CD4-positive, alpha-beta T cell treated with Interleukin-2 at 100 ng/mL for 4 hours (primary cell): ENCODE results near the gene ITGA6.
A peak's percentile ranks its signal among the peaks of the same experiment; 100 is the strongest.

Experiments
- DNase-seq: peaks from one replicate; pipeline ENCODE4 v3.0.0-alpha.2; 2020; ENCODE audit warnings: low spot score

ITGA6 gene

GRCh38 chr2:172465417-172466334 is 38.3 kb downstream of the ITGA6 start:
- peak; percentile 85 for DNase-seq

DNA sequence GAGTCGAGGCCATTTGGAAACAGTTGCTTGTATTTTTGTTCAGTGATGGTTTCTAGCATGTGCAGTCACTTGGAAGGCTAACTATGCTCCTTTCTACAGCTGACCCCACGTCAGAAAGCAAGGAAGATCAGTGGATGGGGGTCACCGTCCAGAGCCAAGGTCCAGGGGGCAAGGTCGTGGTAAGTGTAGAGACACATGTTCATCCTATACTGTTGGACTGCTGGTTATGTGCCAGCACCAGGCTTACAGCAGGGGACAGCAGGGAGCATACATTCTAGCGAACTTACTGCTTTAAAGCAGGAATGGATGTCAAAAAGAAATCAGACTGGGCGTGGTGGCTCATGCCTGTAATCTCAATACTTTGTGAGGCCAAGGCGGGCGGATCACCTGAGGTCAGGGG is 40.0 kb downstream of the ITGA6 start:
- DNase-seq: no peak

DNA sequence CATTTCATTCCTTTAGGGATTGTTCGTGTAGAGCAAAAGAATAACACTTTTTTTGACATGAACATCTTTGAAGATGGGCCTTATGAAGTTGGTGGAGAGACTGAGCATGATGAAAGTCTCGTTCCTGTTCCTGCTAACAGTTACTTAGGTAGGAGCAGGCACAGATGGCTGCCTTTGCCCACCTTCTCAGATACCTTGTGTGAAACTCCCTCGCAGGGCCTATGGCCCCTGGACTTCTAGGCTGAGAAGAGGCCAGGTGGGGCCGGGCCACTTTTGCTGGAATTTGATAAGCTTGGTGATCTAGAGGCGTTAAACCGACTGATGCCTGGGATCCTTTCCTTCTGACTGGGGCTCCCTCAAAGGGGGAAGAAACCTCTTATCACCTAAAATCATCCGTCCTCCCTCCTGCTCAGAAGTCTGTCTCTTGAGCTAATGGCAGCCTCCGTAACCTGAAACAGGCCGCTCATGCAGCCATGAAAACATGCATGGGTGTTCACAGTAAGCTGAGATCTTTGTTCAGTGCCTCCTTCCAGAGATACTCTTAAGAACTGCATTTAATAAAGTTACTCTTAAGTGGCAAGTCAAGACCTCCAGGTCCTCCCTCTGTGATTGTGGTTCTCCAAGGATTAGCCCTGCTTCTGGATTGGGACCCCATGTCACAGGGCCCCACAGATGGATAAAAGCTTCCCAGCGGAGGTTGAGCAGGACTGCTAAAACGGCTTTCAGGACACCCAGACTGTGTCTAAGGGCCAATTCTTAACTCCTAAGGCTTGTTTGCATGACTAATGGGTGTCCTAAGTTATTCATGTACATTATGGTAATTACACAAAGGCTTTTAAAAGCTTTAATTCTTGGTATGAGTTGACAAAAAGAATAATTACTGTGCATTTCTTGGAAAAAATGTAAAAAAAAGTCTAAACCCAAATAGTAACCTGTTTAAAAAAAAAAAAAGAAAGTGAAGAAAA is 43.9 kb downstream of the ITGA6 start:
- DNase-seq: no peak

- no peak for DNase-seq
Measured at GRCh38 chr2:172472446-172473033, 45.2 kb downstream of the ITGA6 start.

DNA sequence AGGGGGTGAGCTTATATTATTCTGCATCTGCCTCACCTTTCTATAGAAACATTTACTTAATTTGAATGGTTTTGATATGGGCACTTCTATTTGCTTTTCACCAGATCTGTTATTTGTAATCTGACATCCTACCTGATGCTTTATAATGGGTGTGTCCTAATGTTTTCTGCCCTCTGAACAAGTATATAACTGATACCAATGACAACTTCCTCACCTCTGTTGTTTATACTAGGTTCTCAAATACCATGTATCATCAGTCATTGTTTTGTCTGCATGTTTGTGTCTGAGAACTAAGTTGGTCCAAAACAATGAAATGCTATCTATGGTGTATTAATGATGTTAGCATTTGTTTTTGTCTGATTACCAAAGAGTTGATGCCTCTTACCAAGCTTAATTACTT is 45.8 kb downstream of the ITGA6 start:
- DNase-seq: no peak

DNA sequence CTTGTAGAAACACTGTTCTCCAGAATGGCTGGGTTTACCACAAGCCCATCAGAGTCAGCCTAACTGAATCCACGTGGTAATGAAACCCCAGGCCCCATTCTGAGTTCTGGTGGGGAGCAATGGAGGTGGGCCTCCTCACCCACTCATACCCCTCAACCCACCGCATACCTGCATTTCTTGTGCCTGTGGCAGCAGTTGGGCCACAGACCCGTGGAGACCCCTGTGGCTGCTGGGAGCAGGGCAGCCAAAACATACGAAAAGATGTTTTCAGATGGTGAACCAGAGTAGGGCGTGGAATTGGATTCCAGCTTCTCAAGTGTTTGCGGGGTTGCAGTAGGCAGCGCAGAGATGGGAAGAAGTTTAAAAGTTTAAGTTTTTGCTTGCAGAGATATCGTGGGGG is 51.0 kb downstream of the ITGA6 start:
- DNase-seq: no peak

DNA sequence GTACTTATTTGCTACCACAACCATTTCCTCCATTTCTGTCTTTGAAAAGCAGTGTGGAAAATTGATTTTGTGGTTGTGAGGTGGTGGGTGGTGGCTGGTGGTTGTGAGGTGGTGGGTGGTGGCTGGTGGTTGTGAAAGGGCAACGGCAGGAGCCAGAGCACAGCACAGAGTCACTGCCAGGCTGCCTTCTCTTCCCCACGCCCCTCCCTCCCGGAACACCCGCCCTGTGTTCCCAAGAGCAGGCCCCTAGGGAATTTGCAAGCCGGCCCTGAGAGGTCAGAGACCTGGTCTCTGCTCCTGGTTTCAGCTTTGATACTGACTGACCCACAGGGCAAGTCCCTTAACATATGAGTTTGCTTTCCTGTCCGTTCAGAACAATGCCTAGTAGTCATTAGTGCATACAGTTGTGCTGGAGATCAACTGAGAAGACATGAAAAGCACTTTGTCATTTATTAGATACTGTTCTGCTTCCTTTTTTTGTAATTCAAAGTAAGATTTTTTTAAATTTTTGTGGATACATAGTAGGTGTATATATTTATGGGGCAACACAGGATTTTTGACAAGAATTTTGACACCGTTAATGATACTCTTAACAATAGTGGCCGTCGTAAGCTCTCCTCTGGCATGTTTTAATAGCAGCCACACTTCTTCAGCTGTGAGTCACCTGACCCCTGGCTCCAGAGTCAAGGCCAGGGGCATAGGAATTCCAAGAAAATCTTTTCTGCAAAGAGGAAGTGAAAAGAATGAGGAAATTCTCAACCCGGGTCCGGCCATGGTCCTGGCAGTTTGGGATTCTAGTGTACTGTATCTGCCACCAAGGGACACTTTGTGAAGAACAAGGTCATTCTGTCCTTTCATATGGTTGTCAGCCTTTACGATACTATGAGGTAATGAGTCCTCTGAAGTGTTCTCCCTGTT is 53.2 kb downstream of the ITGA6 start:
- DNase-seq: no peak

GRCh38 chr2:172481507-172482262 is 54.3 kb downstream of the ITGA6 start:
- DNase-seq: no peak

DNA sequence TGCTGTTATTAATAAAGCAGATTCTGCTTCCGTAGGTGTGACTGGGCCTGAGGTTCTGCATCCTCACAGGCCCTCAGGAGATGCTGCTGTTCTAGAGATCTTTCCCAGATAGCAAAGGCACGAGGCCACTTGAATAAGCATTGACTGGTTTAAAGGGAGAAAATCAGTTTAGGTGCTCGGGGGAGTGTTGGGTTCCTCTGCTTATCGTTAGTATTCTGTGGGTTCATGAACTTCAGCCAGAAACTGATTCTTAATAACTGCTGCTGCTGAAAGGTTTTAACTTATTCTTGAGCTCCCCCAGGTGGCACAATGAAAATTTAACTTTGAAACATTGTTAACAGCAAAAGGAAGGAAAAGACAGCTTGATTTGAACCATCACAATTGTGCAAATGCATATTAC is 56.9 kb downstream of the ITGA6 start:
- DNase-seq: peak; percentile 41

DNA sequence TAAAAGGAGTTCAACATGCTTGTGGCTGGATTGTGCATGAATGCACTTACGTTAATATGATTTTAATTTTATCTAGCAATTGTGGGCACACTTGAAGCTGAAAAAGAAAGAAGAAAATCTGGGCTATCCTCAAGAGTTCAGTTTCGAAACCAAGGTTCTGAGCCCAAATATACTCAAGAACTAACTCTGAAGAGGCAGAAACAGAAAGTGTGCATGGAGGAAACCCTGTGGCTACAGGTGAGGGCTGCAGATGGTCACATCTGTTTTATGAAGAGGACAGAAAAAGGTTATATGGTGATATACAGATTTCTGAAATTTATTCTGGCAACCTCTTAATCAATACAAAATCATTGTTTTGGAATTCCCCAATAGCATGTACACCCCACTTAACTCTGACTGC is 57.3 kb downstream of the ITGA6 start:
- DNase-seq: no peak

DNA sequence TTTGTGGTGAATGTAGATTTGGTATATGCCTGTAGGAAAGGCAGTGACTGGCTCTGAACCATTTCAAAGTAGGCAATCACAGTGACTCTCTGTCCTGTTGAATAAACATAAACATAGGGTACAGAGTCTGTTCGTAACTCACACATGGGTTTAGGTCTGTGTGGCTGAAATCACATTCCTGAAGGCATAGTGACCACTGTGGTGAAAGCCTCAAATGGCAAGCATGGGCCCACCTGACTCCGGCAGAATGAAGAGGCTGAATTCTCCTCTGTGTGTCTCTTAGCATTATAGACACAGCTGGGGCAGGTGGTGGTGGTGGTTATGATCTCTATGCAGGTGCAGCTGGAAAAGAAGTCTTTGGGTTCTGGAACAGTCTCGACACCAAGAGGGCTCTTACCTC is 61.2 kb downstream of the ITGA6 start:
- DNase-seq: no peak

DNA sequence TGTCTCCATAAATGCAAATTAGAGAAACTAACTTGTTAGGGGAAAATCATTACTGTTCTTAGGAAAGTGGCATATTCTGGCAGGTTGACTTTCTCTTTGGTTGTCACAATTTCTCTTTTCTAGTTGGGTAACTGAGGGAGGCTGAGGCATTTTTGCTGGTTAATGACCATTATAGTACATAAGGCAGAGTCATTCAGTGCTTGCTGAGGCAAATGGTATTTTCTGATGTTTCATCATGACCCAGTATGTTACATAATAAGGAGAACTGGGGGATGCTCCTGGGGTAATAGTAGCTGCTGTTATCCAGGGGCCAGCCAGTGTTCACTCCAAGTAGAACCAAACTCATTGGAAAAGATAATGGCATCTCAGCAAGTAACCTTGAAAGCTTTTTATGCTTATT is 62.3 kb downstream of the ITGA6 start:
- no peak for DNase-seq

- DNase-seq: peak; percentile 59
Measured at GRCh38 chr2:172496160-172496608, 68.8 kb downstream of the ITGA6 start.

- no peak for DNase-seq
Measured at GRCh38 chr2:172507199-172507598, 79.8 kb downstream of the ITGA6 start.

DNA sequence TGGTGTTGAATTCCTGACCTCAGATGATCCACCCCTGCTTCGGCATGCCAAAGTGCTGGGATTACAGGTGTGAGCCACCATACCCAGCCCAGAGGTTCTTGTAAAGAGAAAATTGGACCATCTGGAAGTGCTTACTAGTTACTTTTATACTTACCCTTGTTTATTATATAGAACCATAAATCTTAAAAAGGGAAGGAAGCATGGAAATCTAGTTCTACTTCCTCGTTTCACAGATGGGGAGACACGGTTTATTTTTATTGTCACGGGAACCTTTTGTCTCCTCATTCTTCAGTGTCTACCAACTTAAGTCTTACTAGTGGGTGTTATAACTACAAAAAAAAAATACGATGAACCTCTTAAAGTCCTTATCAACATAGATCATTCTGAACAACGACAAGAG is 82.7 kb downstream of the ITGA6 start:
- no peak for DNase-seq

DNA sequence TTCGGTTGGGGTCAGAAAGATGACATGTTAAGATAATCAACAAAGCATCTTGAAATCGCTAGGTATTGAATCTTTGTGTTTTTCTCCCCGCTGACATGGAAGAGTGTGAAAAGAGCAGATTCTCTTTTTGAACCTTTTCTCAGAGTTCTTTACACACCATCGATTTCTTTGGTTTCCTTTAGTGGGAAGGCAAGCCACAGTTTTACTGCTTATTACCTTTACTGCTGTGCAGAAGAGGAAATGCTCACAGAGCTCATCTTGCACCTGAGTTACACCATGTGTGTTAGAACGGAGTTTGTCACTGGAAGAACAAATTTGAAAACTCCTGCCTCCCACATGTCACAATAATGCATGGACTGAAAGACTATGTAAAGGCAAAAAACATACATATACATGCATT is 83.2 kb downstream of the ITGA6 start:
- DNase-seq: no peak

DNA sequence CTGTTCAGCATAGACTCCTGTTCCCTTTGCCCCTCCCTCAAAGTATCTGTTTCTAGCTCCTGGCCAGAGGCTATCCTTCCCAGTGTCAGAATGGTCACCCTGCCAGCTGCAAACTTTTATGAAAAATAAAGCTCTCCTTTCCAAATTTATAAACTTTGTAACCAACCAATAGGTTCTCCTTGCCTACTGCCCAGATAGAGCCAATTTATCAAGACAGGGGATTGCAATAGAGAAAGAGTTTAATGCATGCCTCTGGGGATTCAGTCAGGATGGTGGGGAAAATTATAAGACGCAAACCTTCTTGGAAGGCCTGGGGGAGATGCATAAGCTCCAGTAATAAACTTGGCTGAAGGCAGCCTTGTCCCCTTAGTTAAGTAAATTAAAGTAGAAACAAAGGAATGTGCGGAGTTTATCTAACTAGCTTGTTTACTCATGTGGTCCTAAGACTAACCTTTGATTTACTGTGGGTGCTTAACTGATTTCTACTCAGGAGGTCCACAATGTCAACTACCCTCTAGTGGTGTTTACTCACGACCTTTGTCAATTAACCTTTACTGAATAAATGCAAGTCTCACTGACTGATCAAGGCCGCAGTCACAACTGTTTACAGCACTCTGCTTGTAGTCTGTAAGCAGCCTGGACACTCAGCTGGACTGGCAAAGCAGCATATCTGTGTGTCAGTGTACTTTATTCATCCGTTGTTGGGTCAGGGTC is 85.6 kb downstream of the ITGA6 start:
- DNase-seq: no peak

GRCh38 chr2:172513524-172513900 is 86.1 kb downstream of the ITGA6 start:
- no peak for DNase-seq

GRCh38 chr2:172513935-172514586 is 86.7 kb downstream of the ITGA6 start:
- no peak for DNase-seq
